C4-2B (cell line): ENCODE results near the gene BBOX1.

Experiments
- H3K27ac ChIP-seq: fragments of 450-650 bp; 2 replicates; pipeline ENCODE4 v1.5.1; 2017
- CTCF ChIP-seq: fragments of 450-650 bp; conservative IDR thresholded peaks from 2 replicates; pipeline ENCODE4 v1.5.1; 2017; ENCODE audit warnings: mild to moderate bottlenecking
- ZFX ChIP-seq: fragments of 450-650 bp; IDR thresholded peaks from 2 replicates; pipeline ENCODE4 v1.6.1; 2017

BBOX1 gene

GRCh38 chr11:27057091-27057780 is 16.6 kb downstream of the BBOX1 start:
- TF ChIP-seq CTCF (no peak), ZFX (no peak)

GRCh38 chr11:27058456-27058855 is 17.8 kb downstream of the BBOX1 start:
- TF ChIP-seq ZFX (no peak), CTCF (no peak)
- no peak overlapping the region for H3K27ac ChIP-seq

More at GRCh38 chr11:27057091-27057780, 16.6 kb downstream of the BBOX1 start:
- H3K27ac ChIP-seq, result no peak overlapping the region

GRCh38 chr11:27059431-27059830 is 18.8 kb downstream of the BBOX1 start:
- TF ChIP-seq ZFX (no peak), CTCF (no peak)
- no peak overlapping the region for H3K27ac ChIP-seq

- TF ChIP-seq CTCF (no peak), ZFX (no peak)
- H3K27ac ChIP-seq, result no peak overlapping the region
Observed at GRCh38 chr11:27060816-27061460, 20.3 kb downstream of the BBOX1 start.

GRCh38 chr11:27061461-27061821 is 20.8 kb downstream of the BBOX1 start:
- H3K27ac ChIP-seq, result no peak overlapping the region
- no peak for TF ChIP-seq ZFX
- TF ChIP-seq CTCF, result no peak

GRCh38 chr11:27064086-27064485 is 23.5 kb downstream of the BBOX1 start:
- H3K27ac ChIP-seq, result no peak overlapping the region
- TF ChIP-seq CTCF, result no peak
- no peak for TF ChIP-seq ZFX

- no peak overlapping the region for H3K27ac ChIP-seq
- TF ChIP-seq ZFX (no peak), CTCF (no peak)
Observed at GRCh38 chr11:27075192-27075591, 34.6 kb downstream of the BBOX1 start.
